HK-2 (cell line): Measurements from ENCODE around the gene ARID2.

Experiments used
- DNase-seq: peaks from one replicate; pipeline ENCODE4 v3.0.0-alpha.2; 2018; ENCODE audit not compliant: unreplicated experiment

ARID2 gene

GRCh38 chr12:45721954-45722353 is 7.6 kb upstream of the ARID2 start:
- no peak for DNase-seq

GRCh38 chr12:45725631-45726602 is 3.6 kb upstream of the ARID2 start:
- no peak for DNase-seq

- DNase-seq: peak; percentile 57
Observed at GRCh38 chr12:45726603-45727300, 2.8 kb upstream of the ARID2 start.

- DNase-seq: peak; percentile 95
Observed at GRCh38 chr12:45727301-45727979, 2.1 kb upstream of the ARID2 start.

GRCh38 chr12:45727980-45728629 is 1.4 kb upstream of the ARID2 start:
- DNase-seq: no peak

- peak; percentile 97 for DNase-seq
Observed at GRCh38 chr12:45728630-45729232, 775 bp upstream of the ARID2 start.

- DNase-seq: no peak
Observed at GRCh38 chr12:45730084-45730347, 510 bp downstream of the ARID2 start.

- DNase-seq: peak; percentile 52
Observed at GRCh38 chr12:45730348-45731189, 1.1 kb downstream of the ARID2 start.

- DNase-seq: no peak
Observed at GRCh38 chr12:45731190-45731775, 1.8 kb downstream of the ARID2 start.

GRCh38 chr12:45732250-45732649 is 2.7 kb downstream of the ARID2 start:
- no peak for DNase-seq

GRCh38 chr12:45732936-45733335 is 3.4 kb downstream of the ARID2 start:
- no peak for DNase-seq

- no peak for DNase-seq
Observed at GRCh38 chr12:45737638-45738037, 8.1 kb downstream of the ARID2 start.

- no peak for DNase-seq
Observed at GRCh38 chr12:45742590-45742989, 13.1 kb downstream of the ARID2 start.

- no peak for DNase-seq
Observed at GRCh38 chr12:45743247-45743646, 13.7 kb downstream of the ARID2 start.

GRCh38 chr12:45745861-45746277 is 16.4 kb downstream of the ARID2 start:
- DNase-seq: no peak

- DNase-seq: no peak
Observed at GRCh38 chr12:45756666-45757065, 27.2 kb downstream of the ARID2 start.

- DNase-seq: no peak
Observed at GRCh38 chr12:45757172-45757571, 27.7 kb downstream of the ARID2 start.

- no peak for DNase-seq
Observed at GRCh38 chr12:45760333-45760732, 30.8 kb downstream of the ARID2 start.

- no peak for DNase-seq
Observed at GRCh38 chr12:45762185-45763110, 32.9 kb downstream of the ARID2 start.
